AG04449 (cell line): Measurements from ENCODE around the gene SBF1.
A peak's percentile ranks its signal among the peaks of the same experiment; 100 is the strongest.

Experiments
- CTCF ChIA-PET: fragments of 350-600 bp; formaldehyde crosslinking; extraction: SDS; loops from one replicate; lab custom pipeline; 2021; ENCODE audit warnings: antibody characterized with exemption; lab: Yijun Ruan, JAX
- POLR2A ChIA-PET: fragments of 400-600, 350-600 bp; formaldehyde crosslinking; extraction: SDS; loops from one replicate; lab custom pipeline; 2020; ENCODE audit warnings: antibody characterized with exemption, inconsistent platforms; lab: Yijun Ruan, JAX
- DNase-seq: peaks from one replicate; pipeline ENCODE4 v3.0.0-alpha.2; 2010; ENCODE audit warnings: low read depth, low spot score
- H3K4me3 ChIP-seq: 2 replicates; pipeline ENCODE4 v1.5.1; 2011; ENCODE audit warnings: low read depth, mild to moderate bottlenecking, control low read depth, low read length
- CTCF ChIP-seq: IDR thresholded peaks from one replicate; pipeline ENCODE4 v1.5.1; 2011; ENCODE audit warnings: mild to moderate bottlenecking, moderate library complexity, low read length, control low read depth, inconsistent platforms; ENCODE audit not compliant: insufficient read depth; ENCODE audit errors: missing control alignments

The SBF1 gene

GRCh38 chr22:50445880-50446707 lies 28.7 kb downstream of the SBF1 start:
- ChIA-PET CTCF (no interaction called here), POLR2A (interaction anchor here (0.7 kb wide), 1 partner anchor 768 kb away, joined by 3 read pairs; no protein-coding TSS in a partner anchor)
- no peak for TF ChIP-seq CTCF
- no peak overlapping the region for H3K4me3 ChIP-seq
- DNase-seq, result no peak

- ChIA-PET POLR2A (no interaction called here), CTCF (interaction anchor here (1.2 kb wide), 1 partner anchor 51 kb away, joined by 5 read pairs; no protein-coding TSS in a partner anchor)
- no peak for TF ChIP-seq CTCF
- no peak for DNase-seq
- no peak overlapping the region for H3K4me3 ChIP-seq
Observed at GRCh38 chr22:50445071-50445879, 29.6 kb downstream of the SBF1 start.

GRCh38 chr22:50444663-50445062 lies 30.2 kb downstream of the SBF1 start:
- no peak for TF ChIP-seq CTCF
- ChIA-PET CTCF (interaction anchor here (1.2 kb wide), 1 partner anchor 52 kb away, joined by 5 read pairs; no protein-coding TSS in a partner anchor), POLR2A (interaction anchor here (0.7 kb wide), 1 partner anchor 63 kb away, joined by 4 read pairs; the partner anchor contains the start of genes LMF2 and NCAPH2)
- no peak overlapping the region for H3K4me3 ChIP-seq
- peak; percentile 12 for DNase-seq

GRCh38 chr22:50443801-50444625 lies 30.8 kb downstream of the SBF1 start:
- POLR2A ChIA-PET, result interaction anchor here (0.6 to 0.7 kb wide), 2 partner anchors 54 to 64 kb away, joined by 3 to 4 read pairs; partner anchors contain the start of genes LMF2 and NCAPH2
- no peak for TF ChIP-seq CTCF
- no peak overlapping the region for H3K4me3 ChIP-seq
- DNase-seq, result no peak
- CTCF ChIA-PET, result interaction anchor here (1.2 kb wide), 1 partner anchor 53 kb away, joined by 5 read pairs; no protein-coding TSS in a partner anchor

GRCh38 chr22:50443197-50443596 lies 31.6 kb downstream of the SBF1 start:
- ChIA-PET POLR2A (no interaction called here), CTCF (no interaction called here)
- no peak for DNase-seq
- H3K4me3 ChIP-seq, result no peak overlapping the region
- TF ChIP-seq CTCF, result no peak
